GM12878 (cell line): ENCODE results near the gene NIPAL3. TPM values are rescaled to one million over a fixed set of nuclear protein-coding genes. Genes with fewer than 3 reads are reported as not detected.
"Not testable (repeated sequence)": the region's sequence is repeated elsewhere in the genome, so short reads cannot be mapped to it uniquely, and the experiment has no call there.

Experiments
- ATAC-seq: fragments of 200-7000 bp; cut with Tn5 transposase; 3 replicates; pipeline ENCODE4 v1.9.1; 2020; ENCODE audit warnings: mild to moderate bottlenecking, moderate library complexity
- BruUV-seq: library from RNA; stranded (reverse); fragments of 400-500 nt; replicated peaks from 2 replicates; lab custom pipeline; 2021; lab: Mats Ljungman, UMichigan
- CTCF ChIA-PET: fragments of 300-600 bp; sonication (Branson Sonifier 250); formaldehyde crosslinking; extraction: SDS; loops from one replicate; lab custom pipeline; 2021; ENCODE audit warnings: inconsistent platforms; lab: Yijun Ruan, JAX
- POLR2A ChIA-PET: fragments of 350-600 bp; formaldehyde crosslinking; extraction: SDS; loops from one replicate; lab custom pipeline; 2021; ENCODE audit warnings: inconsistent platforms; lab: Charles Lee
- RAD21 ChIA-PET: fragments of 300-600 bp; sonication (Branson Sonifier 250); formaldehyde crosslinking; loops from one replicate; lab custom pipeline; 2023; ENCODE audit warnings: antibody characterized with exemption; ENCODE audit not compliant: unreplicated experiment; lab: Charles Lee
- SMC1A ChIA-PET: fragments of 300-600 bp; sonication (Branson Sonifier 250); formaldehyde crosslinking; loops from one replicate; lab custom pipeline; 2023; ENCODE audit not compliant: unreplicated experiment, uncharacterized antibody; lab: Charles Lee
- DNase-seq: peaks from one replicate; pipeline ENCODE4 v3.0.0-alpha.2; 2011; ENCODE audit warnings: low read depth, low spot score
- FAIRE-seq: peaks from 3 replicates; lab custom pipeline; 2011; peaks lifted over from hg19 to GRCh38; lab: Jason Lieb, UNC
- H2AFZ ChIP-seq: 2 replicates; pipeline ENCODE4 v1.6.0; 2011; ENCODE audit warnings: low read depth, low read length, control low read depth; ENCODE audit not compliant: control insufficient read depth
- H3K27ac ChIP-seq: 2 replicates; pipeline ENCODE4 v1.5.1; 2011; ENCODE audit warnings: control low read depth; ENCODE audit not compliant: control insufficient read depth, insufficient read depth
- H3K27me3 ChIP-seq, 2 experiments: replicated peaks in 1 of 2; 2 replicates each; pipeline versions ENCODE4 v1.6.0 to v1.6.1; 2011; ENCODE audit warnings: low read length in 1 of 2; ENCODE audit not compliant: control insufficient read depth in 2 of 2, insufficient read depth in 2 of 2
- H3K36me3 ChIP-seq, 2 experiments: 2 replicates each; pipeline ENCODE4 v1.5.1; 2011; ENCODE audit warnings: low read length in 1 of 2; ENCODE audit not compliant: control insufficient read depth in 2 of 2, insufficient read depth in 2 of 2
- H3K4me1 ChIP-seq: 2 replicates; pipeline ENCODE4 v1.6.1; 2011; ENCODE audit warnings: mild to moderate bottlenecking, low read length, moderate library complexity, mixed read lengths; ENCODE audit not compliant: control insufficient read depth, insufficient read depth
- H3K4me2 ChIP-seq: 2 replicates; pipeline ENCODE4 v1.6.0; 2011; ENCODE audit warnings: control low read depth; ENCODE audit not compliant: control insufficient read depth, insufficient read depth
- H3K4me3 ChIP-seq: fragments of 200-600 bp; sonication (generic); 2 replicates; pipeline ENCODE4 v1.5.1; 2016
- H3K79me2 ChIP-seq: 2 replicates; pipeline ENCODE4 v1.6.0; 2011; ENCODE audit warnings: low read length; ENCODE audit not compliant: control insufficient read depth, insufficient read depth
- H3K9ac ChIP-seq: 2 replicates; pipeline ENCODE4 v1.8.0; 2011; ENCODE audit warnings: low read length, control low read depth, mixed read lengths; ENCODE audit not compliant: control insufficient read depth, insufficient read depth
- H3K9me3 ChIP-seq: replicated peaks from 3 replicates; pipeline ENCODE4 v1.5.1; 2011; ENCODE audit warnings: mild to moderate bottlenecking, low read length; ENCODE audit not compliant: control insufficient read depth, insufficient read depth
- H4K20me1 ChIP-seq: 2 replicates; pipeline ENCODE4 v1.6.0; 2011; ENCODE audit not compliant: control insufficient read depth, insufficient read depth
- WGBS: methylation state at CpG from one replicate; pipeline ENCODE4 v1.1.6; 2016; ENCODE audit warnings: low lambda C conversion rate; ENCODE audit not compliant: insufficient replicate concordance, insufficient coverage; ENCODE audit errors: missing lambda C conversion rate; 5-methylcytosine and 5-hydroxymethylcytosine counted together
- in situ Hi-C: fragments of 300-500 bp; cut with MboI; formaldehyde crosslinking; loops from 9 replicates; pipeline ENCODE4 v1.14.3; 2018; ENCODE audit warnings: mixed read lengths
- intact Hi-C: fragments of 100-400 bp; cut with micrococcal nuclease; formaldehyde crosslinking; loops from one replicate; pipeline ENCODE4 v1.14.2; 2022; ENCODE audit not compliant: unreplicated experiment
- polyA plus RNA-seq, 11 experiments: library from polyadenylated mRNA; depleted of rRNA in 4 of 11; unstranded in 6 of 11; stranded (reverse) in 5 of 11; fragments of >200 nt; fragmentation: Nextera tagmentation in 4 of 11; fragmentation: Illumina TruSeq in 1 of 11; extraction: Ambion mirVana in 4 of 11; extraction: Trizol in 1 of 11; gene quantifications; 1 replicate in 1 of 11; 2 replicates in 10 of 11; pipeline versions ENCODE4 v1.2.1 to v1.2.3, GENCODE V29; 2011 to 2016; ENCODE audit warnings: inconsistent platforms in 2 of 11, missing spikeins in 2 of 11, low read depth in 1 of 11
- total RNA-seq, 4 experiments: library from RNA; depleted of rRNA in 3 of 4; stranded (reverse); fragments of >200 nt in 3 of 4; fragmentation: Illumina TruSeq in 1 of 4; extraction: Trizol in 1 of 4; gene quantifications; 2 replicates each; pipeline versions ENCODE4 v1.2.1 to v1.2.3, GENCODE V29; 2013 to 2021

Gene NIPAL3
- total and polyA plus RNA-seq, 10 of the 15 experiments (the other 5 are each of a cell fraction or from before 2014, with no cell fraction given), result 2.1 to 9.4 (median 4.2) TPM

DNA sequence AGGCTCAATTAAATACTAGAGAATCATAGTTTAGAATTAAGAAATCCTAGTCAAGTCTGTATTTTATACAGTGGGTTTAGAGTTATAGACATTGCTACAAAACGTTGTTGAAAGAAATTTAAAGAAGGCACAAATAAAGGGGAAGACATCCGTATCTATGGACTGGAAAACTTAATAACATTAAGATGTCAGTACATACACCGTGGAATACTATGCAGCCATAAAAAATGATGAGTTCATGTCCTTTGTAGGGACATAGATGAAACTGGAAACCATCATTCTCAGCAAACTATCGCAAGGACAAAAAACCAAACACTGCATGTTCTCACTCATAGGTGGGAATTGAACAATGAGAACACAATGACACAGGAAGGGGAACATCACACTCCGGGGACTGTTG lies 104.7 kb downstream of the NIPAL3 start:
- in situ Hi-C loops, CTCF ChIA-PET, H4K20me1 ChIP-seq, H3K9ac ChIP-seq, DNase-seq, H3K36me3 ChIP-seq, intact Hi-C loops, H3K27me3 ChIP-seq, H3K4me3 ChIP-seq, ATAC-seq, H3K4me1 ChIP-seq, FAIRE-seq, H3K4me2 ChIP-seq, BruUV-seq, H3K9me3 ChIP-seq, RAD21 ChIA-PET, H3K27ac ChIP-seq, SMC1A ChIA-PET, POLR2A ChIA-PET, H2AFZ ChIP-seq, H3K79me2 ChIP-seq: not testable (repeated sequence)
- 46% methylated on average over 4 of the region's 5 CpGs for whole genome bisulfite sequencing

Other genes starting within 250 kb of the NIPAL3 start
- 3.9 and 4.4 TPM in 2 replicates for gene IFNLR1, start 228.5 kb upstream of the NIPAL3 start, total RNA-seq (2014; rRNA removed)
- gene IFNLR1, start 228.5 kb upstream of the NIPAL3 start, total RNA-seq (2014; rRNA removed; fragmentation: Illumina TruSeq; extraction: Trizol), result 3.5 and 3.7 TPM in 2 replicates
- 3.9 and 5.1 TPM in 2 replicates for gene IFNLR1, start 228.5 kb upstream of the NIPAL3 start, total RNA-seq (2021)
- 2.8 and 3.6 TPM in 2 replicates for gene IFNLR1, start 228.5 kb upstream of the NIPAL3 start, polyA plus RNA-seq (2011; rRNA removed)
- 2.8 and 4.0 TPM in 2 replicates for gene IFNLR1, start 228.5 kb upstream of the NIPAL3 start, polyA plus RNA-seq (2014; fragmentation: Illumina TruSeq; extraction: Trizol)
- gene IFNLR1, start 228.5 kb upstream of the NIPAL3 start, polyA plus RNA-seq (2014; fragmentation: Nextera tagmentation; extraction: Ambion mirVana), result under 1 TPM; 0.31 to 0.88 TPM
- gene IFNLR1, start 228.5 kb upstream of the NIPAL3 start, polyA plus RNA-seq (2014; rRNA removed), result 3.5 and 3.6 TPM in 2 replicates
- gene IFNLR1, start 228.5 kb upstream of the NIPAL3 start, polyA plus RNA-seq (2016; fragmentation: Nextera tagmentation; extraction: Ambion mirVana), result 1 to 10 TPM; 5.0 to 5.6 TPM
- 0.11 and 0.17 TPM in 2 replicates for gene GRHL3, start 96.4 kb upstream of the NIPAL3 start, total RNA-seq (2014; rRNA removed)
- gene GRHL3, start 96.4 kb upstream of the NIPAL3 start, total RNA-seq (2014; rRNA removed; fragmentation: Illumina TruSeq; extraction: Trizol), result 0.14 and 0.27 TPM in 2 replicates
- 0.51 TPM in 2 replicates for gene GRHL3, start 96.4 kb upstream of the NIPAL3 start, total RNA-seq (2021)
- gene GRHL3, start 96.4 kb upstream of the NIPAL3 start, polyA plus RNA-seq (2011; rRNA removed), result 0.18 TPM in 1 of 2 replicates, not detected in the other
- 0.41 TPM in 1 of 2 replicates, not detected in the other for gene GRHL3, start 96.4 kb upstream of the NIPAL3 start, polyA plus RNA-seq (2014; fragmentation: Illumina TruSeq; extraction: Trizol)
- gene GRHL3, start 96.4 kb upstream of the NIPAL3 start, polyA plus RNA-seq (2014; fragmentation: Nextera tagmentation; extraction: Ambion mirVana), result under 1 TPM; 0.07 to 0.21 TPM
- gene GRHL3, start 96.4 kb upstream of the NIPAL3 start, polyA plus RNA-seq (2014; rRNA removed), result 0.13 and 0.56 TPM in 2 replicates
- under 1 TPM; 0.70 to 0.87 TPM for gene GRHL3, start 96.4 kb upstream of the NIPAL3 start, polyA plus RNA-seq (2016; fragmentation: Nextera tagmentation; extraction: Ambion mirVana)
- 0.05 and 0.28 TPM in 2 replicates for gene STPG1, start 2.0 kb upstream of the NIPAL3 start, total RNA-seq (2014; rRNA removed)
- gene STPG1, start 2.0 kb upstream of the NIPAL3 start, total RNA-seq (2014; rRNA removed; fragmentation: Illumina TruSeq; extraction: Trizol), result 0.22 and 0.69 TPM in 2 replicates
- gene STPG1, start 2.0 kb upstream of the NIPAL3 start, total RNA-seq (2021), result 0.13 and 0.36 TPM in 2 replicates
- gene STPG1, start 2.0 kb upstream of the NIPAL3 start, polyA plus RNA-seq (2011; rRNA removed), result 1.6 TPM in 2 replicates
- 0.17 and 0.71 TPM in 2 replicates for gene STPG1, start 2.0 kb upstream of the NIPAL3 start, polyA plus RNA-seq (2014; fragmentation: Illumina TruSeq; extraction: Trizol)
- gene STPG1, start 2.0 kb upstream of the NIPAL3 start, polyA plus RNA-seq (2014; fragmentation: Nextera tagmentation; extraction: Ambion mirVana), result under 1 TPM; 0.35 to 0.76 TPM
- 0.29 and 0.81 TPM in 2 replicates for gene STPG1, start 2.0 kb upstream of the NIPAL3 start, polyA plus RNA-seq (2014; rRNA removed)
- gene STPG1, start 2.0 kb upstream of the NIPAL3 start, polyA plus RNA-seq (2016; fragmentation: Nextera tagmentation; extraction: Ambion mirVana), result 1 to 10 TPM; 1.5 to 2.6 TPM
- gene RCAN3, start 87.0 kb downstream of the NIPAL3 start, total RNA-seq (2014; rRNA removed), result 0.06 and 0.11 TPM in 2 replicates
- not detected in 2 replicates for gene RCAN3, start 87.0 kb downstream of the NIPAL3 start, total RNA-seq (2014; rRNA removed; fragmentation: Illumina TruSeq; extraction: Trizol)
- gene RCAN3, start 87.0 kb downstream of the NIPAL3 start, total RNA-seq (2021), result 0.24 and 0.46 TPM in 2 replicates
- 0.01 and 0.03 TPM in 2 replicates for gene RCAN3, start 87.0 kb downstream of the NIPAL3 start, polyA plus RNA-seq (2011; rRNA removed)
- 0.08 and 0.13 TPM in 2 replicates for gene RCAN3, start 87.0 kb downstream of the NIPAL3 start, polyA plus RNA-seq (2014; fragmentation: Illumina TruSeq; extraction: Trizol)
- gene RCAN3, start 87.0 kb downstream of the NIPAL3 start, polyA plus RNA-seq (2014; fragmentation: Nextera tagmentation; extraction: Ambion mirVana), result under 1 TPM; 0.02 TPM
- gene RCAN3, start 87.0 kb downstream of the NIPAL3 start, polyA plus RNA-seq (2014; rRNA removed), result not detected in 2 replicates
- under 1 TPM in 1 of 2 experiments, not detected in 1; 0.33 TPM for gene RCAN3, start 87.0 kb downstream of the NIPAL3 start, polyA plus RNA-seq (2016; fragmentation: Nextera tagmentation; extraction: Ambion mirVana)
- not detected in 2 replicates for gene NCMAP, start 140.3 kb downstream of the NIPAL3 start, total RNA-seq (2014; rRNA removed)
- not detected in 2 replicates for gene NCMAP, start 140.3 kb downstream of the NIPAL3 start, total RNA-seq (2014; rRNA removed; fragmentation: Illumina TruSeq; extraction: Trizol)
- not detected in 2 replicates for gene NCMAP, start 140.3 kb downstream of the NIPAL3 start, total RNA-seq (2021)
- gene NCMAP, start 140.3 kb downstream of the NIPAL3 start, polyA plus RNA-seq (2011; rRNA removed), result not detected in 2 replicates
- gene NCMAP, start 140.3 kb downstream of the NIPAL3 start, polyA plus RNA-seq (2014; fragmentation: Illumina TruSeq; extraction: Trizol), result not detected in 2 replicates
- not detected for gene NCMAP, start 140.3 kb downstream of the NIPAL3 start, polyA plus RNA-seq (2014; fragmentation: Nextera tagmentation; extraction: Ambion mirVana)
- not detected in 2 replicates for gene NCMAP, start 140.3 kb downstream of the NIPAL3 start, polyA plus RNA-seq (2014; rRNA removed)
- gene NCMAP, start 140.3 kb downstream of the NIPAL3 start, polyA plus RNA-seq (2016; fragmentation: Nextera tagmentation; extraction: Ambion mirVana), result not detected
- gene SRRM1, start 227.5 kb downstream of the NIPAL3 start, total RNA-seq (2014; rRNA removed), result 36.8 and 43.1 TPM in 2 replicates
- 52.3 and 57.3 TPM in 2 replicates for gene SRRM1, start 227.5 kb downstream of the NIPAL3 start, total RNA-seq (2014; rRNA removed; fragmentation: Illumina TruSeq; extraction: Trizol)
- gene SRRM1, start 227.5 kb downstream of the NIPAL3 start, total RNA-seq (2021), result 167 and 176 TPM in 2 replicates
- 41.2 and 72.0 TPM in 2 replicates for gene SRRM1, start 227.5 kb downstream of the NIPAL3 start, polyA plus RNA-seq (2011; rRNA removed)
- gene SRRM1, start 227.5 kb downstream of the NIPAL3 start, polyA plus RNA-seq (2014; fragmentation: Illumina TruSeq; extraction: Trizol), result 112 and 117 TPM in 2 replicates
- gene SRRM1, start 227.5 kb downstream of the NIPAL3 start, polyA plus RNA-seq (2014; fragmentation: Nextera tagmentation; extraction: Ambion mirVana), result 100 to 1,000 TPM; 139 to 269 TPM
- 80.4 and 80.9 TPM in 2 replicates for gene SRRM1, start 227.5 kb downstream of the NIPAL3 start, polyA plus RNA-seq (2014; rRNA removed)
- 100 to 1,000 TPM; 250 to 285 TPM for gene SRRM1, start 227.5 kb downstream of the NIPAL3 start, polyA plus RNA-seq (2016; fragmentation: Nextera tagmentation; extraction: Ambion mirVana)